ENCODE data around the gene HDAC4.

Gene HDAC4

GRCh38 chr2:239368321-239368720 lies 32.5 kb downstream of the HDAC4 start:
- DNase-seq: no peak

- no peak for DNase-seq
These were observed 34.1 kb downstream of the HDAC4 start for GRCh38 chr2:239366740-239367139.

DNA sequence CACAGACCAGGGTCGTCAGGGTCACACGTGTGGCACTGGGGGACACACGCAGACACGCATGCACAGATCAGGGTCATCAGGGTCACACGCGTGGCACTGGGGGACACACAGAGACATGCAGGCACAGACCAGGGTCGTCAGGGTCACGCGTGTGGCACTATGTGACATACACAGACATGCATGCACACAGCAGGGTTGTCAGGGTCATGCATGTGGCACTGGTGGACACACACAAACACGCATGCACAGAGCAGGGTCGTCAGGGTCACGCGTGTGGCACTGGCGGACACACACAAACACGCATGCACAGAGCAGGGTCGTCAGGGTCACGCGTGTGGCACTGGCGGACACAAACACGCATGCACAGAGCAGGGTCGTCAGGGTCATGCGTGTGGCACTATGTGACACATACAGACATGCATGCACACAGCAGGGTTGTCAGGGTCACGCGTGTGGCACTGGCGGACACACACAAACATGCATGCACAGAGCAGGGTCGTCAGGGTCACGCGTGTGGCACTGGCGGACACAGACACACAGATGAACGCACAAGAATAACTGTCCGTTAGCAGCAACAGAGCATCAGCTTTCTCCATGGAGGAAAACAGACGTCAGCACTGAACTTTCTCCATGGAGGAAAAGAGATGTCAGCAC lies 34.9 kb downstream of the HDAC4 start:
- no peak for DNase-seq

GRCh38 chr2:239365071-239365781 lies 35.6 kb downstream of the HDAC4 start:
- no peak for DNase-seq

- no peak for DNase-seq
These were observed 36.7 kb downstream of the HDAC4 start for GRCh38 chr2:239363946-239364637.

DNA sequence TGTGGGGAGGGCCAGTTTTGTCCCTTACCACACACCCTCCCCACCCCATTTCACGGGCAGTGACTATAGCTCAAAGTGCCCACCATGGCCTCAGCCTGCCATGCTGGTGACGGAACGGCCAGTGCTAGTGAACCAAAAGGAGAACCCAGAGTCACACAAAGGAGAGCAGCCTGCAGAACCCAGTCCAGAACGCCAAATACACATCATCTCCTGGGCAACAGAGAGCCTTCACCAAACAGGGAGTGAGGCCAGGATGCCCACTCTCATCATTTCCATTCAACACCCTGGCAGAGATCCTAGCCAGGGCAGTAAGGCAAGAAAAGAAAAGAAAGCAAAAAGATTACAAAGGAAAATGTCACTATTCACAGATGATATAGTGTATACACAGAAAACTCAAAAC lies 38.3 kb downstream of the HDAC4 start:
- no peak for DNase-seq

DNA sequence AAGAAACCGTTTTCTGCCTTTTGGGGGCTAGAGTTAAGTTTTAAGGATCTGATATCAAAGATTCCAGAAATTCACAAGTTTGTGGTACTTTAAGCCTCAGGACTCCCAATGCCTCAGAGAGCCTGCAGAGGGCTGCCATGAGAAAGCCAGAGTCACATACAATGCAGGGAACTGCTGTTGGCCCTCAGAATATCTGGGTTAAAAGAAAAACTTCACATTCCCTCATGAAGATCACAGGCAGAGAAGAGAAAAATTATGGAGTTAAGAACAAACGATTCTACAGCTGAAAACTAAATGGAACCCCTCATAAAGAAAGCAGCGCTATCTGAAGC lies 39.5 kb downstream of the HDAC4 start:
- DNase-seq: no peak

GRCh38 chr2:239360421-239361310 lies 40.2 kb downstream of the HDAC4 start:
- DNase-seq: no peak

- no peak for DNase-seq
These were observed 40.8 kb downstream of the HDAC4 start for GRCh38 chr2:239360008-239360407.

DNA sequence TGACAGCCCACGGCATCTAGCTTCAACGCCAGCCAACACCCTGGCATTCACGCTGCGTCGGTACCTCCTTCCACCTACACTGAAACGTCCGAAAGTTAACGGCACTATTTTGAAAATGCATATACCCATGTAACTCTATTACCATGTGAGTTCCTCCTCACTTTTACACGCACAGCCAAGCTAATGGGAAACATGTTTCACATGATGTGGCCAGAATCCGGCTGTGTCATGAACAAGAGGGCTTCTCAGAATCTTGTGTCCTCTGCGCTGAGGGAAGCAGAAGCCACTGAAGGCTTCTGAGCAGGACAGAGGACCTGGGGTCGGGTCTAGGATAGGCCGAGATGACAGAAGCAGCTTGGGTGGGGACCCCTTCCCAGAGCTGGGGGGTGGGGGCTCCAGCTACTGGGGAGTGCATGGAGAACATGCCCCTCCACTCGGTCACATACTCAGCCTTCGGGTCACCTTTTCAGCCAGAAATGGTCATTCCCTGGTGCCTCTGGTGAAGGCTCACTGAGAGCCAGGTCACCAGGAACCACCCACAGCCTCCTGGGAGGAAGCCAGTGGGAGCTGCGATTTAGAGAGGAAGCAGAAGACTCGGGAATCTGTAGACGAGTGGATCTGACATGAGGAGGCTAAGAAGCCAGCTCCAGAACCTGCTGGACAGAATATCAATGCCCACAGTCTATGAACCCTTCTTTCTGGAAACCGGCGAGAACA lies 41.5 kb downstream of the HDAC4 start:
- DNase-seq: peak; percentile 8

DNA sequence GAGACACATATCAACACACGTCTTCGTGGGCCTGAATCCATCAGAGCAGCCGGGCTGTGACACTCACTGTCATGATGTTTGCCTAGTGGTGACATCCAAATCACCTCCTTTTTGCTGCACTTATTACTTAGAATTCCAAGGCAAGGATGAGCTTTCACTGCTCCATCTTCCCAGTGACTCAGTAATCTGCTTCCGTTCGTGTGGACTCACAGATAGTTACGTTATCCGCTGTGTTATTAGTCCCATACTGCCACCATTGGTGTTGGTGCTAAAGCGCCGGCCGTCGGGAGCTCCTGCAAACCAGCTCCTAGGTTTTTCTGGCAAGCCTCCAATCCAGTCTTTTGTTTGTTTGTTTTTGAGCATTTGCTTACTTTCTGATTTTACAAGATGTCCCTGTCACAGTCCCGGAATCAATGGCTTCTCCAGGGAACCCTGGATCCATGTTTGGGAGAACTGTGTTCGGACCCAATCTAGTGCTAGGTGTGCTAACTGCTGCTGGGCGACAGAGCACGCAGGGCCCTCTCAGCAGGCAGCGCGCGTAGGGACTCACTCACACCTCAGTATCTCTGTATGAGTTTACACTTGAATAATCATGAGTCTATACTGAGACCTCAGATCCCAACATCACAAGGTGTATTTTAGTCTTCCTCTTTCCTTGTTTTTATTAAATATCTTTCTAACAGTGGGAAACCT lies 42.6 kb downstream of the HDAC4 start:
- peak; percentile 27 for DNase-seq

DNA sequence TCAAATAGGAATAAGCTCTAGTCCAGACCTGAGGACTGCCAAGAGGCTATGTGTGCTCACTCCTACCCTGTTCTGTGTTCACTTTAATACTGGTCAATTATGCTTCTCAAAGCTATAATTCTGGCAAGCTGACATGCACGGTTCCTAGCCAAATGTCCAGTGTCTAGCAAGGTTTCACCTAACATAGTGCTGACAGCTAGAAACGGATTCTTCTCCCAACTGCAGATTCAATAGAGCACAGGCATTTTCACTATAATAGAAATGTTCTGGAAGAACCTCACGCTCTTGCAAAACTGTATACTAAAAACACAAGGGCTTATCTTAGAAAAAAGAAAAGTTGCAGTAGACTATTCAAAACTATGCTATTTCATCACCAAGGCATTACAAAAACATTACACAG lies 45.1 kb downstream of the HDAC4 start:
- no peak for DNase-seq

DNA sequence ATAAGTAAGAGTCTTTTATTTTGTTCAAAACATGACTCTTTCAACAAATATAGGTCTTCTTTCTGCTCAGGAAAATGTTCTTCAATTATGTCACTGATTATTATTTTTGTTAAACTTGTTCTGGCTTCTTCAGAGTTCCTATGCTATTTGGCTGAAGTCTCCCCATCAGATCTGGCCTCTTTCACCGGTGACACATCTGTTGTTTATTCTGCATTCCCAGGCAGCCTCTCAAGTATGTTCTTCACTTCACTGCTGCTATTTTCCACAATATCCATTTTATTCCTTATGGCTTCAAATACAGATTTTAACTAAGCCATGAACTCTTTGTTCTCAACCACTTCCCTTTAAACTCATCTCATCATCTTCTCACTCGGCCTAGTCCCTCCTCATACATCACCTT lies 45.7 kb downstream of the HDAC4 start:
- DNase-seq: no peak

DNA sequence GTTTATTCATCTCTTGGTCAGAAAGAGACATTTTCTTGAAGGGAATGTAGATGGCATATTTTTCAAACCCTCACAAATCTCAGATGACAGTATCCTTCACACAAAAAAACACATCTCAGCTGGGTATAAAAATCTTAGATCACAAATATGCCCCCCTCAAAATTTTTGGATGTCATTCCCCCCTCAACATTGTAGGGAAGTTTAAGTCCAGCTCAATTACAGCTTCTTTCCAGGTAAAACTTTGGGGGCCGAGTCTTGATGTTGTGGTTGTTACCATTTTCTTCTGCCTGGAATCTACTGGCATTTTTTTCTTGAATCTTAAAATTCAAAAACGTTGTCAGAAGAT lies 46.1 kb downstream of the HDAC4 start:
- no peak for DNase-seq

DNA sequence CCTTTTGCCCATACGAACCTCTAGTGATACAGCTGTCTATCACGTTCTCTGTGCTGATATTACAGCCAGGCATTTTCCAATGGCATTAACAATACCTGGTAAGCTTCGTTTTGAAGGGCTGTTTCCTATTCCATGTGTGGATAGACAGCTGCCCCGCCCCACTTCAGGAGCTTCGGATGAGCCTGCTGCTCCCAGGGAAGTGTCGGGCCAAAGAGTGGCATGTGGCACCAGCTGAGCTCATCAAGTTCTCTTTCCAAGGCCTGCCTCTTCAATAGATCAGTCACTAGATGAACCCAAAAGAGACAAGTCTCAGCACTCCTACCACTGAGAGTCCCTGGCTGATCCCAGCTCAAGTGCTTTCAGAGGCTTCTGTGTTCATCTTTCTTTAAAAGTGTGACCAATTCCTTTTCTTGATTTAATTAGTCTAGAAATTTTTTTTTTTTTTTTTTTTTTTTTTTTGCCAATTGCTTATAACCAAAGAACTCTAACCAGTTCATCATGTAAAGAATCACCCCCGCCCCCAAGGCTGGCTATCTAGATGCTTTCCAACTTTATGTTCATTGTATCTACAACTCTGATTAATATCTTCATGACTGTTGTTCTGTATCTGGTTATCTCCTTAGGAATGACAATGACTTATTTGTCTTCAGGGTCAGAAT lies 46.6 kb downstream of the HDAC4 start:
- no peak for DNase-seq

GRCh38 chr2:239353692-239354091 lies 47.1 kb downstream of the HDAC4 start:
- peak; percentile 50 for DNase-seq

DNA sequence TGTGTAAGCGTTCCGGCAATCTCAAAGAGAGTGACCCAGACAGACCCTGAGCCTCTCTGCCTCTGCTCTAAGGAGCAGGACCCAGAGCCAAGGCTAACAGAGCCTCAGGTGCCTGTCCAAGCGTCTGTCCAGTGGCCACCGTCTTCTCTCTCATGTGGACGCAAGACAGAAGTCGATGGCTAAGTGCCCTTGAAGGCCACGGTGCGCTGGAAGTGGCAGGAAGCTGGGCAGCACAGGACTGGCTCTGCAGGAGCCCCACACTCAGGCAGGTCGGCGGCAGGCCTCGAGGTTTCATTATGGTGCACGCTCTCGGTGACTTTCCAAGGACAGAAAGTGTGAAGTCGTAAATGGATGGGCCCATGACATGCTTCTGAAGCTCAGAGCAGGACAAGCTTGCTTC lies 49.1 kb downstream of the HDAC4 start:
- no peak for DNase-seq

DNA sequence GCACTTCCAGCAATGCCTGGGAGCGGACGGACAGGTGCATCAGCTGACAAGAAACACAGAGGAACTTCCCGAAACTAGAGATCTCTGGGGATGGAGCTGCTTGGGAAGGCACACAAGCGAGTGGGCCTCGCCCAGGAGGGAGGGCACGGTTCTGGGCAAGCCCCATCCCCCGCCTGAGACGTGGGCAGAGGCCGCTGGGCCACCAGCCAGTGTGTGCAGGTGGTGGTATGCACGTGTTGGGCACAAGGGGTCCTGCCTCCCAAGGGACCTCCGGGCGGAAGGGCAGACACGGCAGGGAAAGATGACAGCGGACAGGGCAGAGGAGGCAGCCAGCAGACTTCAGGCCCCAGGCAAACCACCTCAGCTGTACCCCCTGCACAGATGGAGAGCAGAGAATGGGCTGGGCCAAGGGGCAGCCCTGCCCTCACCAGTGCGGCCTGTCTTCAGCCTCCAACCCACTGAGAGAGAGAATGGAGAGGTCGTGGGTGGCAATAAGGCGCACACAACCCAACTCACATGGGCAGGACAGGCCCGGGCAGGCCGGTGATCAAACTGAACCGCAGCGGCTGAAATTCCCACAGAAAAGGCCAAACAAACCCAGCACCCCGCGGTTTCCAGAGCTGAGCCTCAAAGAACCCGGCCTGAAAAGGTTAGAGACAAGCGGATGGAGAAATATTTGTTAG lies 51.2 kb downstream of the HDAC4 start:
- DNase-seq: no peak

- no peak for DNase-seq
These were observed 52.0 kb downstream of the HDAC4 start for GRCh38 chr2:239348563-239349452.

DNA sequence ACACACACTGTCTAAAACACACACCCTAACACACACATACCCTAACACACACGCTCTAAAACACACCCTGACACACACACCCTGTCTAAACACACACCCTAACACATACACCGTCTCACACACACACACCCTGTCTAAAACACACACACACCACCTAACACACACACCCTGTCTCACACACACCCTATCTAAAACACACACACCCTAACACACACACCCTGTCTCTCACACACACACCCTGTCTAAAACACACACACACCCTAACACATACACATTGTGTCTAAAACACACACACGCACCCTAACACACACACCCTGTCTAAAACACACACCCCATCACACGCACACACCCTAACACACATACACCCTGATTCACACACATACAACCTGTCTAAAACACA lies 54.1 kb downstream of the HDAC4 start:
- no peak for DNase-seq

All from fibroblast of skin of back (primary cell).